NT2/D1 (cell line): ENCODE data around the gene CPLX1.

ENCODE experiments used
- YY1 ChIP-seq: IDR thresholded peaks from 2 replicates; pipeline ENCODE4 v1.6.1; 2011; ENCODE audit not compliant: insufficient read length, insufficient read depth
- ZNF274 ChIP-seq: IDR thresholded peaks from 2 replicates; pipeline ENCODE4 v1.6.1; 2011; ENCODE audit warnings: mild to moderate bottlenecking, low read depth, low read length

- TF ChIP-seq ZNF274 (no peak), YY1 (no peak)
Observed at GRCh38 chr4:768076-768475, 57.9 kb downstream of the CPLX1 start.
